ENCODE measurements around the gene ZNF557.

DNA sequence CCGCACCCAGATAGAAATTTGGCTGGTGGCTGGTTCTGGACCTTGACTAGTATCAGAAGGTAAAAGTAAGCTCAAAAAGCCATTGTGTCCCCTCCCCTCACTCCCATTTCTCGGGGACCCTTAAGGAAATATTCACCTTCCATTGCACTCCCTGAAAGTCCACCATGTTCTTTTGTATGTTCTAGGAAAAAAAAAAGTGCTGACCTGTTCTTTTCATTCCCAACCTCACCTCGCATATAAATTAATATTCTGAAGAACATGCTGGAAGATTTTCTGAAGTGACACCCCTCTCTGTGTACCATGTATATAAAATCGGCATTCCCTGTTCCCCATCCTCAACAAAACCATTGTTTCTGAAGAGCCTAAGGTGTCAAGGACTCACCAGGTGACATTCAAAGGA lies 43.2 kb downstream of the ZNF557 start:
- TF ChIP-seq, protein P1, sequence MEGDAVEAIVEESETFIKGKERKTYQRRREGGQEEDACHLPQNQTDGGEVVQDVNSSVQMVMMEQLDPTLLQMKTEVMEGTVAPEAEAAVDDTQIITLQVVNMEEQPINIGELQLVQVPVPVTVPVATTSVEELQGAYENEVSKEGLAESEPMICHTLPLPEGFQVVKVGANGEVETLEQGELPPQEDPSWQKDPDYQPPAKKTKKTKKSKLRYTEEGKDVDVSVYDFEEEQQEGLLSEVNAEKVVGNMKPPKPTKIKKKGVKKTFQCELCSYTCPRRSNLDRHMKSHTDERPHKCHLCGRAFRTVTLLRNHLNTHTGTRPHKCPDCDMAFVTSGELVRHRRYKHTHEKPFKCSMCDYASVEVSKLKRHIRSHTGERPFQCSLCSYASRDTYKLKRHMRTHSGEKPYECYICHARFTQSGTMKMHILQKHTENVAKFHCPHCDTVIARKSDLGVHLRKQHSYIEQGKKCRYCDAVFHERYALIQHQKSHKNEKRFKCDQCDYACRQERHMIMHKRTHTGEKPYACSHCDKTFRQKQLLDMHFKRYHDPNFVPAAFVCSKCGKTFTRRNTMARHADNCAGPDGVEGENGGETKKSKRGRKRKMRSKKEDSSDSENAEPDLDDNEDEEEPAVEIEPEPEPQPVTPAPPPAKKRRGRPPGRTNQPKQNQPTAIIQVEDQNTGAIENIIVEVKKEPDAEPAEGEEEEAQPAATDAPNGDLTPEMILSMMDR (IDR thresholded peaks at IDR 0.05; ENCODE audit: low read depth, low read length) = no peak
- no peak for TF ChIP-seq EZH2phosphoT487 (IDR thresholded peaks at IDR 0.05; ENCODE audit: low read depth)

Data from OCI-LY3 (cell line).